Non-pigmented ciliary epithelial cell (primary cell): ENCODE measurements around the gene KCP.

Experiments used
- DNase-seq: peaks from one replicate; pipeline ENCODE4 v3.0.0-alpha.2; 2010; ENCODE audit warnings: low read depth

KCP gene

DNA sequence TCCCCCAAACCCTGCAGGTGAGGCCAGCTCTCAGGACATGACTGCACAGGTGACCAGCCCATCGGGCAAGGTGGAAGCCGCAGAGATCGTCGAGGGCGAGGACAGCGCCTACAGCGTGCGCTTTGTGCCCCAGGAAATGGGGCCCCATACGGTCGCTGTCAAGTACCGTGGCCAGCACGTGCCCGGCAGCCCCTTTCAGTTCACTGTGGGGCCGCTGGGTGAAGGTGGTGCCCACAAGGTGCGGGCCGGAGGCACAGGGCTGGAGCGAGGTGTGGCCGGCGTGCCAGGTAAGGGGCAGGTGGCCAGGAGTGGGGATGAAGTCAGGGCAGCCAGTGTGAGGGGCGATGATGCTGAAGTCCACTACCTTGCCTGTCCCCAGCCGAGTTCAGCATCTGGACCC is 56.1 kb downstream of the KCP start:
- DNase-seq, result no peak

DNA sequence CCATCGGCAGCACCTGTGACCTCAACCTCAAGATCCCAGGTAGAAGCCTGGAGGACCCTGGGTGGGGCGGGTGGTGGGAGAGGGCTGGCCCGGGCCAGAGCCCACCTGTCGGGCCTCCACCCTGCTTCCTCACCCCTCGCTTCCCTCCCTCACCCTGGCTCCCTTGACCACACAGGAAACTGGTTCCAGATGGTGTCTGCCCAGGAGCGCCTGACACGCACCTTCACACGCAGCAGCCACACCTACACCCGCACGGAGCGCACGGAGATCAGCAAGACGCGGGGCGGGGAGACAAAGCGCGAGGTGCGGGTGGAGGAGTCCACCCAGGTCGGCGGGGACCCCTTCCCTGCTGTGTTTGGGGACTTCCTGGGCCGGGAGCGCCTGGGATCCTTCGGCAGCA is 56.7 kb downstream of the KCP start:
- no peak for DNase-seq

DNA sequence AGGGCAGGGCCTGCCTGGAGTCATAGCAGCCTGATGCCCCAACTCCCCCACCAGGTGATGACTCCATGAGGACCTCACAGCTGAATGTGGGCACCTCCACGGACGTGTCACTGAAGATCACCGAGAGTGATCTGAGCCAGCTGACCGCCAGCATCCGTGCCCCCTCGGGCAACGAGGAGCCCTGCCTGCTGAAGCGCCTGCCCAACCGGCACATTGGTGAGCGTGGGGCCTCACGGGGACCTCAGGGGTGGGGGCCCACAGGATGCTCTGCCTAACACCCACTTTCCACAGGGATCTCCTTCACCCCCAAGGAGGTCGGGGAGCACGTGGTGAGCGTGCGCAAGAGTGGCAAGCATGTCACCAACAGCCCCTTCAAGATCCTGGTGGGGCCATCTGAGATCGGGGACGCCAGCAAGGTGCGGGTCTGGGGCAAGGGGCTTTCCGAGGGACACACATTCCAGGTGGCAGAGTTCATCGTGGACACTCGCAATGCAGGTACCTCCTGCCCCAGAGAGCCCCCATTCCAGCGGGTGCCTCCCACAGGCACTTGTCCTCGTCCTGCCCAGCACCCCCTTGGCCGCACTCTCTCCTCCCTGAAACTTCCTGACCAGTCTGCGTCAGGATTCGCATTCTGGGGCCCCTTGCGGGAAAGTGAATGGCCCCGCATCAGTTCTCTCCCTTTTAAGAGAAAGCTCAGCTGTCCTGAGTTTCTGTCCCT is 57.8 kb downstream of the KCP start:
- DNase-seq, result no peak

DNA sequence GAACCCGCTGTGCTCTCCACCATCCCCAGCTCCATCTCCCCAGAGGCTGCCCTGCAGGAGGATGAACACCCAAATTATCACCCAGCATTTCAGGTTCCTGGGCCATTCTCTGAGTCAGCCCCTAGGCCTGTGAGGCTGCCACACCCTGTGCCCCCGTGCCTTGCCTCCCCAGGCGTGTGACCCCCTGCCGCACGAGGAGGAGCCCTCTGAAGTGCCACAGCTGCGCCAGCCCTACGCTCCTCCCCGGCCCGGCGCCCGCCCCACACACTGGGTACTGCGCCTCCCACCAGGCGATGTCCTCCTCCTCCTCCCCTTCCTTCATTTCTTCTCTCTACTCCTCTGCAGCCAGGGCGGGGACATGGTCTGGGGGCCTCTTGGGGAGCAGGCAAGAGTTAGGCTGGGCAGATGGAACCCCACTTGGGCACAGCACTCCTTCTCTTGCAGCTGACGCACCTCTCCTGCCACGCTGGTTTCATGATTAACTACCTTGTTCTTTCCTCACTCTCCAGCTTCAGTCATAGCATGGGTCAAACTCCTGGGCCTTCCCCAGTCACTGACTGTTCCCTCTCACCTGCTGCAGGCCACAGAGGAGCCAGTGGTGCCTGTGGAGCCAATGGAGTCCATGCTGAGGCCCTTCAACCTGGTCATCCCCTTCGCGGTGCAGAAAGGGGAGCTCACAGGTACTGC is 60.6 kb downstream of the KCP start:
- DNase-seq, result no peak

DNA sequence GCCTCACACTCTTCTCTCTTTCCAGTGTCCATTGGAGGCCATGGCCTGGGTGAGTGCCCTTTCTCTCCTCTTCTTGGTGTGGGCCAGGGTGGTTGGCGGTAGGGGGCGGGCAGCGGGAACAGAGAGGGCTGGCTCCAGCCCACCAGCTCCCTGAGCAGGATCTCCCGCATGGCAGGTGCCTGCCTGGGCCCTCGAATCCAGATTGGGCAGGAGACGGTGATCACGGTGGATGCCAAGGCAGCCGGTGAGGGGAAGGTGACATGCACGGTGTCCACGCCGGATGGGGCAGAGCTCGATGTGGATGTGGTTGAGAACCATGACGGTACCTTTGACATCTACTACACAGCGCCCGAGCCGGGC is 61.4 kb downstream of the KCP start:
- no peak for DNase-seq

DNA sequence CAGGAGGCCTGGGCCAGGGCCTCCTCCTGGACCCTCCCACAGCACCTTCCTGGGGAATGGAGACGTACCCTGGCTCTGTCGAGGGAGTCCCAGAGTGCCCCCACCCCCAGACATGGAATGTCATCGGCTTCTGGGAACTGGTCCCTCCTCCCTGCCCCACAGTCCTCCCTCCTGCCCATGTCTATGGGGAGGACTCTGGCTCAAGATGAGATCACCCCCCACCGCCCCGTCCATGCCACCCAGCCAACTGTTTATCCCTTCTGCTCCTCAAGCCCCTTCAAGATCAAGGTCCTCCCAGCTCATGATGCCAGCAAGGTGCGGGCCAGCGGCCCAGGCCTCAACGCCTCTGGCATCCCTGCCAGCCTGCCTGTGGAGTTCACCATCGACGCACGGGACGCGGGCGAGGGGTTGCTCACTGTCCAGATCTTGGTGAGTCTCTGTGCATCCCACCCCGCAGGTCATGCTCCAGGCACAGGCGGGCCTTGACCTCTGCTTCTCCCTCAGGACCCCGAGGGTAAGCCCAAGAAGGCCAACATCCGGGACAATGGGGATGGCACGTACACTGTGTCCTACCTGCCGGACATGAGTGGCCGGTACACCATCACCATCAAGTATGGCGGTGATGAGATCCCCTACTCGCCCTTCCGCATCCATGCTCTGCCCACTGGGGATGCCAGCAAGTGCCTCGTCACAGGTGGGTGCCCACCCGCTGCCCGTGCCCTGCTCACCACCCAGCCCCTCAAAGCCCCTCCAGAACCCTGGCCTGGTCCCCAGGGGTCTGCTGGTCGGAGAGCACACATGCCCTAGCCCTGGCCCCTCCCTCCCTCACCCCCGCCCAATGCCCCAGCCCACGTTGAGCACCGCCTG is 62.0 kb downstream of the KCP start:
- DNase-seq, result no peak

DNA sequence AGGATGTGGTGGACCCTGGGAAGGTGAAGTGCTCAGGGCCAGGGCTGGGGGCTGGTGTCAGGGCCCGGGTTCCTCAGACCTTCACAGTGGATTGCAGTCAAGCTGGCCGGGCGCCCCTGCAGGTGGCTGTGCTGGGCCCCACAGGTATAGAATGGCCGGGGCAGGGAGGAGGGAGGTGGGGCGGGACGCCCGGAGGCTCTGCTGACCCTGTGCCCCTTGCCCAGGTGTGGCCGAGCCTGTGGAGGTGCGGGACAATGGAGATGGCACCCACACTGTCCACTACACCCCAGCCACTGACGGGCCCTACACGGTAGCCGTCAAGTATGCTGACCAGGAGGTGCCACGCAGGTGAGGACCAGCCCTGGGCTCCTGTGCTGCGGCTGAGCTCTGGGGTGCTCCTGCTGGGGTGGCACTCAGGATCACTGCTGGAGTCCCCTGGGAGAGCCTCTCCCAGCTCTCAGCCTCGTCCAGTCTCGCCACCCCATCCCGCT is 62.7 kb downstream of the KCP start:
- no peak for DNase-seq

DNA sequence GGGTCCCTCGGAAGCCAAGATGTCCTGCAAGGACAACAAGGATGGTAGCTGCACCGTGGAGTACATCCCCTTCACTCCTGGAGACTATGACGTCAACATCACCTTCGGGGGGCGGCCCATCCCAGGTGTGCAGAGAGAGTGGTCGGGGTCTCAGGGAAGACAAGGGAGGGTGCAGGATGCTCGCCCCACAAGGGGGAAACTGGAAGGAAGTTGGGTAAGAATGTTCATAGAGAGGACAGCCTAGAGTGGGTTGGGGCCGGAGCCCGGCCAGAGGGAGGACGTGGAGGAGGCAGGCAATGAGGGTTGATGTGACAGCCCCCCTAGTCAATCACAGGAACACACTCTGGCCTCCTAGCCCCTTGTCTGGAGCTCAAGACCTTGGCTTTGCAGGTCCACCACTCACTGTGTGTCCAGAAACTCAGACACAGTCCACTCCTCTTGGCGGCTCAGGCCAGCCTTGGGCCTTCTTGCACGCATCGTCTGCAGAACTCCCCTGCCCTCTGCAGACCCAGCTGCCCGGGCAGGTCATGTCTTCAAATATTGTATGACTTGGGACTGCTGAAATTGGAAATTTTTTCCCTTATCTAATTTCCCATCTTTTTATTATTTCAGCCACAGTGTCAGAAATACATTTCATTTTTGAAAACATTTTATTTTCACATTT is 63.6 kb downstream of the KCP start:
- DNase-seq, result no peak

DNA sequence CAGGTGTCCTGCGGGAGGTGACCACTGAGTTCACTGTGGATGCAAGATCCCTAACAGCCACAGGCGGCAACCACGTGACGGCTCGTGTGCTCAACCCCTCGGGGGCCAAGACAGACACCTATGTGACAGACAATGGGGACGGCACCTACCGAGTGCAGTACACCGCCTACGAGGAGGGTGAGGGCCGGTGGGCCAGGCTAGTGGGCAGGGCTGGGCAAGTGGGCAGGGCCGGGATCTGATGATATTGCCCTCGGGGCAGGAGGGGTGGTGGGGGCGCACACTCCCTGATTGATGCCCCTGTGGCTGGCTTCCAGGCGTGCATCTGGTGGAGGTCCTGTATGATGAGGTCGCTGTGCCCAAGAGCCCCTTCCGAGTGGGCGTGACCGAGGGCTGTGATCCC is 64.5 kb downstream of the KCP start:
- no peak for DNase-seq

DNA sequence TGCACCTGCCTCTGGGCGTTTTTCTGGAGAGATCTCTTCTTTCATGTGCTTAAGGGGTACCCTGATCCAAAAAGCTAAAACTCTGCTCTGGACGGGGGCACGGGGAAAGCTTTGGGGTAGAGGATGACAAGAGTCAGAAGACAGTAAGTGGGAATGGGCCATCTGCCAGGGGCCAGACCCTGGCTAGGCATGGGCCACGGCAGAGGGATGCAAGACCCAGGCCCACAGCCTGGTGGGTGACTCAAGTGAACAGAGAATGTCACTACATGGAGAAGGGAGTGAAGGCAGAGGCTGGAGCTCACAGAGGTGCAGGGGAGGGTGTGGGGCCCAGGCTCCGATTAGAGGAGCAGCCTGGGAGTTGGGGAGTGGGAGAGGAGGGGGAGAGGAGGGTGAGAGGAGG is 65.0 kb downstream of the KCP start:
- DNase-seq, result no peak

DNA sequence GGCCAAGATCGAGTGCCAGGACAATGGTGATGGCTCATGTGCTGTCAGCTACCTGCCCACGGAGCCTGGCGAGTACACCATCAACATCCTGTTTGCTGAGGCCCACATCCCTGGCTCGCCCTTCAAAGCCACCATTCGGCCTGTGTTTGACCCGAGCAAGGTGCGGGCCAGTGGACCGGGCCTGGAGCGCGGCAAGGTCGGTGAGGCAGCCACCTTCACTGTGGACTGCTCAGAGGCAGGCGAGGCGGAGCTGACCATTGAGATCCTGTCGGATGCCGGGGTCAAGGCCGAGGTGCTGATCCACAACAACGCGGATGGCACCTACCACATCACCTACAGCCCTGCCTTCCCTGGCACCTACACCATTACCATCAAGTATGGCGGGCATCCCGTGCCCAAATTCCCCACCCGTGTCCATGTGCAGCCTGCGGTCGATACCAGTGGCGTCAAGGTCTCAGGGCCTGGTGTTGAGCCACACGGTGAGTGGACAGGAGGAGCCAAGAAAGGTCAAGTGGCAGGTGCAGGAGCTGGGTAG is 65.7 kb downstream of the KCP start:
- DNase-seq, result no peak

DNA sequence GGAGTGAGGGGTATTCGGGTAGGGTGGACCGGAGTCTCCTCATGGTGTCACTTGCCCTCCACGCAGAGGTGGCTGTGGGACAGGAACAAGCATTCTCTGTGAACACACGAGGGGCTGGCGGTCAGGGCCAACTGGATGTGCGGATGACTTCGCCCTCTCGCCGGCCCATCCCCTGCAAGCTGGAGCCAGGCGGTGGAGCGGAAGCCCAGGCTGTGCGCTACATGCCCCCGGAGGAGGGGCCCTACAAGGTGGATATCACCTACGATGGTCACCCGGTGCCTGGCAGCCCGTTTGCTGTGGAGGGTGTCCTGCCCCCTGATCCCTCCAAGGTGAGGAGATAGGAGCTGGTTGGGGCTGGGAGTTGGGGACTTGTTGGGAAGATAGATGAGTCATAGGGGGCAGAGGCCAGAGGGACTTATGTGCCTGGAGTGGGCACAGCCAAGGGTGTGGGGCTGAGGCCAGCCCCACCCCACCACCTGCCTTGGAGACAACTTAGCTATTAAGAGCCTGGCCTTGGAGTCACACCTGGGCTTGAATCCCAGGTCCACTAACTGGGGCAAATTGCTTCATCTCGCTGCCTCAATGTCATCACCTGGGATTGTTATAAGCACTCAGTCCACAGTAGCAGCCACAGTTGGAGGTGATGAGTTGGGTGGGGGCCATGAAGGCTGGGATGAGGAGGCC is 66.4 kb downstream of the KCP start:
- no peak for DNase-seq

DNA sequence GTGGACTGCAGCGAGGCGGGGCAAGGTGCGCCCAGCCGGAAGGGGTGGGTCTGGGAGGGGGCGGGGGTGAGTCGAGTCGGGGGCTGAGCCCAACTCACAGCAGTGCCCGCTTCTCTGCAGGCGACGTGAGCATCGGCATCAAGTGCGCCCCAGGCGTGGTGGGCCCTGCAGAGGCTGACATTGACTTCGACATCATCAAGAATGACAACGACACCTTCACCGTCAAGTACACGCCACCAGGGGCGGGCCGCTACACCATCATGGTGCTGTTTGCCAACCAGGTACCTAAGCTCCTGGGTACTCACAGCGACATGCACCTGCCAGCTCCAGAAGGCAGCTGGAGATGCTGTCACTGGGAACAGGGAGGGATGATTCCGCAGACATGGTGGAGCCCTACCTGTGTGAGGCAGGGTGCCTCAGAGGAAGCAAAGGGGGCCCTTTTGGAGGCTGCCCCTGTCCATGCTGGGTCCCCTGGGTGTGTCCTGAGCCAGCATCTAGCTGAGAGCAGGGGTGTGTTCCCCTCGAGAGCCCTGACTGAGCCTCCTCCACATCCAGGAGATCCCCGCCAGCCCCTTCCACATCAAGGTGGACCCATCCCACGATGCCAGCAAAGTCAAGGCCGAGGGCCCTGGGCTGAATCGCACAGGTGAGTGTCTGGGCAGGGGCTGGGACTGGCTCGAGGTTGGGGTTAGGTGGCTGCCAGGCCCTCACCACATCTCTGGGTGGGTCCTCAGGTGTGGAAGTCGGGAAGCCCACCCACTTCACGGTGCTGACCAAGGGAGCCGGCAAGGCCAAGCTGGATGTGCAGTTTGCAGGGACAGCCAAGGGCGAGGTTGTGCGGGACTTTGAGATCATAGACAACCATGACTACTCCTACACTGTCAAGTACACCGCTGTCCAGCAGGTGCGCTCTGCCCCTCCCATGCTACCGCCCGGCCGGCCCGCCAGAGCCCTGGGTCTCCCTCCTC is 67.6 kb downstream of the KCP start:
- DNase-seq, result no peak

DNA sequence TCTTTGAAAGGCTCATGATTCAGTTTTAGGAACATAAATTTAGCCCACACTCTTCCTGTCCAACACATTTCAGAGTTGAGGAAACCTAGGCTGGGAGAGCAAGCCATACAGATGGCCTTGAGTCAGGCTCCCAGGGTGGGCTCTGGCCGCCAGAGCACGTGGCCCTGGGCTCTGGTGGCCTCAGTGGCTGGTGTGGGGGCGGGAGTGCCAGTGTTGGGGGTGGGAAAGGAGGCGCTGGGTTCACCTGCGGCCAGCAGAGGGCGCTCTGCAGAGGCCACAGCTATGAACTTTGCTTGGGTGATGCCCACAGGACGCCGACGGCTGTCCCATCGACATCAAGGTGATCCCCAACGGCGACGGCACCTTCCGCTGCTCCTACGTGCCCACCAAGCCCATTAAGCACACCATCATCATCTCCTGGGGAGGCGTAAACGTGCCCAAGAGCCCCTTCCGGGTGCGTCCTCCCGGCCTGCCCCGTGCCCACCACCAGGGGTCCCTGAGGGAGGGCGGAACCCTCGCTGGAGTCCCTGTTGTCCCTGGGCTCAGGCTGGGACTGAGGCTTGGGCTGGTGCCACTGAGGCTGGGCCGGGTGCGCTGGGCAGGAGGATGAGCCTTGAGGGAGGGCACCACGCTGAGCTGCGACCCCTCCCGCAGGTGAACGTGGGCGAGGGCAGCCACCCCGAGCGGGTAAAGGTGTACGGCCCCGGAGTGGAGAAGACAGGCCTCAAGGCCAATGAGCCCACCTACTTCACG is 68.4 kb downstream of the KCP start:
- no peak for DNase-seq

DNA sequence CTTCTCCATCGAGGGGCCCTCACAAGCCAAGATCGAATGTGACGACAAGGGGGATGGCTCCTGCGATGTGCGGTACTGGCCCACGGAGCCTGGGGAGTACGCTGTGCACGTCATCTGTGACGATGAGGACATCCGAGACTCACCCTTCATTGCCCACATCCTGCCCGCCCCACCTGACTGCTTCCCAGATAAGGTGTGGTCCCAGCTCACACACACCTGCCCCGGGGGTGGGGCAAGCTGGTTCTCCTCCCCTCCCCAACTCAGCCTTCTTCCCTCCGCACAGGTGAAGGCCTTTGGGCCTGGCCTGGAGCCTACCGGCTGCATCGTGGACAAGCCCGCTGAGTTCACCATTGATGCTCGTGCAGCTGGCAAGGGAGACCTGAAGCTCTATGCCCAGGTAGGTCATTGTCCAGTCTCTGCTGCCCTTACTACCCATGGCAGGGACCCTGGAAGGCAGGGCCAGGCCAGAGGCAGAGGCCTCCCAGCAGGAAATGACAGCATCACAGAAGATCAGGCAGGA is 69.3 kb downstream of the KCP start:
- DNase-seq, result no peak

DNA sequence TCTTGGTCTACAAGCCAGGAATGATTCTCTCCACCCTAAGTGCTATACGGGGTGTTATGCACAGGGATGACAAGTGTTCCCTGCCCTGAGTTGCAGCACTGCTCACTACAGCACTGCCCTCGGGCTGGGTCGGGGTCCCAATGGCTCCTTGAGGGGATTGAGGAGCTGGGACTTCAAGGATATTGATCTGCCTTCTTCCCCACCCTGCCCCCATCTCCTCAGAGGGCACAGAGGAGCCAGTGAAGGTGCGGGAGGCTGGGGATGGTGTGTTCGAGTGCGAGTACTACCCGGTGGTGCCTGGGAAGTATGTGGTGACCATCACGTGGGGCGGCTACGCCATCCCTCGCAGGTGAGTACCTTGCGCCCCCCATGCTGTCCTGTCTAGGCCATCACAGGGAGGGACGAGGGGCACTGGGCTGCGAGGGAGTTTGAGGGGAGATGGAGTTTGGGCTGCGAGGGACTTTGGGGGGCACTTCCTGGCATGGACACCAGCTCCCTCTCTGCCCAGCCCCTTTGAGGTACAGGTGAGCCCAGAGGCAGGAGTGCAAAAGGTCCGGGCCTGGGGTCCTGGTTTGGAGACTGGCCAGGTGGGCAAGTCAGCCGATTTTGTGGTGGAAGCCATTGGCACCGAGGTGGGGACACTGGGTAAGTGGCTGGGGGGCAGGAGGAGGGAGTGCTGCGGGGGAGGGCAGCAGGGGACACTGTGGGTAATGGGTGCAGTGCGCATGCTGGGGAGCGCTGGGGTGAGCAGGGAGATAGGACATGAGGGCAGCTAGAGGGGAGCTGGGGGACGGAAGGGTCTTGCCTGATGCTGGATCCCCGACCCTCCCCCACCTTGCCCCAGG is 70.0 kb downstream of the KCP start:
- no peak for DNase-seq

DNA sequence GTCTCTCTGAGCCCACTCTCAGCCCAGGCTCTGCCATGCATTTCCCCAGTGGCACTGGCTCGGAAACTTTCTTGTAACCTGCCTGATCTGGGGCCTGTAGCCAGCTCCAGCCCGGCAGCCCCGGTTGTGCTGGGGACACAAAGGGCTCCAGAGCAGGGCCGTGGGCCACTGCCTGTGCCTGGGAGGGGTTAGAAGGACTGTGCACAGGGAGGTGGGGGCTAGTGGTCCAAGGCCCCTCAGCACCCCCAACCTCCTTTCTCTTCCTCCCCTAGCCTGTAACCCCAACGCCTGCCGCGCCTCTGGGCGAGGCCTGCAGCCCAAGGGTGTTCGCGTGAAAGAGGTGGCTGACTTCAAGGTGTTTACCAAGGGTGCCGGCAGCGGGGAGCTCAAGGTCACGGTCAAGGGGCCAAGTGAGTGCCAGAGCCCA is 70.7 kb downstream of the KCP start:
- no peak for DNase-seq

DNA sequence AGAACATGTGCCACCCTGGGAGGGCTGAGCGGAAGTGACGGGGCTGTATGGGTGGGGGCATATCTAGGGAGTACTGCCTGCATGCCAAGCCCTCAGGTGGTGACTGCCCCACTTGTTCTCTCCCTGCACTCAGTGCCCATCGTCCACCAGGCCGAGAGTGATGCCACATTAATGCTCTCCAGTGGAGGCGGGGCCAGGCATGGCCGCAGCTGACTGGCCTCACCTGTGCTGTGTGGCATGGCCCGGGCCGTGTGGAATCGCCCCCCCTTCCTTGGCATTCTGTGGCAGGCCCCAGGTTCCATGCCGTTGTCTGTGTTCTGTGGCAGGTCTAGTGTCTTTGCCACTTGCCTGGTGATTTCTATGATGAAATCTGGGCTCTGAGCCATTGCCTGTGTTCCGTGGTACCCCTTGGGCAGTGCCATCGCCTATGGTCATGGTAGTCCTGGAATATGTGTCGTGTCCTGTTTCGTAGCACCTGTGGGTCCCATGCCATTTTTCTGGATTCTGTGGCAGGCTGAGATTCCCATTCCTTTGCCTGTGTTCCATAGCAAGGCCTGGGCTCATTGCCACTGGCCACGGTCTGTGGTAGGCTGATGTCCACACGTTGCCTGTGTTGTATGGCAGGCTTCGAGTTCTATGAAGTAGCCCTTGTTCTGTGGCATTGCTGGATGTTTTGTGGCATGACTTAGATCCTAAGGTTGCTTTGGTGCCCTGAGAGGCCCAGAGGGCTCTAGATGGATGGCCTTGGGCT is 71.4 kb downstream of the KCP start:
- no peak for DNase-seq
